ENCODE measurements around the gene DRC1.

DRC1 gene

GRCh38 chr2:26356111-26356510, 45.6 kb upstream of the DRC1 start:
- TF ChIP-seq SPI1 (IDR thresholded peaks at IDR 0.05; ENCODE audit: borderline replicate concordance, low read depth) (no peak), GABPA (IDR thresholded peaks at IDR 0.05; ENCODE audit: low read depth) (no peak), CTCF (IDR thresholded peaks at IDR 0.05; ENCODE audit: insufficient read depth, low read length) (no peak), POLR2AphosphoS5 (IDR thresholded peaks at IDR 0.05; ENCODE audit: low read depth) (no peak), REST (IDR thresholded peaks at IDR 0.05; ENCODE audit: insufficient replicate concordance, low read depth) (no peak)
- DNase-seq (ENCODE audit: low read depth in 1 of 2, low spot score in 1 of 2): no peak
- Histone ChIP-seq H3K27ac (replicated peaks) (no peak overlapping the region), H3K4me3 (replicated peaks; ENCODE audit: insufficient read depth, low read length) (no peak overlapping the region), H3K27me3 (ENCODE audit: insufficient read depth, poor library complexity, severe bottlenecking) (no peaks in the 10 kb centered on the region)

- TF ChIP-seq CTCF (IDR thresholded peaks at IDR 0.05; ENCODE audit: insufficient read depth, low read length): no peak
- no peak for TF ChIP-seq GABPA (IDR thresholded peaks at IDR 0.05; ENCODE audit: low read depth)
- TF ChIP-seq REST (IDR thresholded peaks at IDR 0.05; ENCODE audit: insufficient replicate concordance, low read depth): no peak
- TF ChIP-seq POLR2AphosphoS5 (IDR thresholded peaks at IDR 0.05; ENCODE audit: low read depth): no peak
- no peak for TF ChIP-seq SPI1 (IDR thresholded peaks at IDR 0.05; ENCODE audit: borderline replicate concordance, low read depth)
Observed at GRCh38 chr2:26356771-26357170, 44.9 kb upstream of the DRC1 start.

GRCh38 chr2:26359886-26360473, 41.7 kb upstream of the DRC1 start:
- Histone ChIP-seq H3K27me3 (ENCODE audit: insufficient read depth, poor library complexity, severe bottlenecking) (no peaks in the 10 kb centered on the region), H3K4me3 (replicated peaks; ENCODE audit: insufficient read depth, low read length) (no peak overlapping the region), H3K27ac (replicated peaks) (no peak overlapping the region)
- TF ChIP-seq SPI1 (IDR thresholded peaks at IDR 0.05; ENCODE audit: borderline replicate concordance, low read depth) (no peak), POLR2AphosphoS5 (IDR thresholded peaks at IDR 0.05; ENCODE audit: low read depth) (no peak), GABPA (IDR thresholded peaks at IDR 0.05; ENCODE audit: low read depth) (no peak), REST (IDR thresholded peaks at IDR 0.05; ENCODE audit: insufficient replicate concordance, low read depth) (no peak), CTCF (IDR thresholded peaks at IDR 0.05; ENCODE audit: insufficient read depth, low read length) (no peak)
- DNase-seq (ENCODE audit: low read depth in 1 of 2, low spot score in 1 of 2): no peak

More at GRCh38 chr2:26356771-26357170, 44.9 kb upstream of the DRC1 start:
- Histone ChIP-seq H3K27ac (replicated peaks) (no peak overlapping the region), H3K27me3 (ENCODE audit: insufficient read depth, poor library complexity, severe bottlenecking) (no peaks in the 10 kb centered on the region), H3K4me3 (replicated peaks; ENCODE audit: insufficient read depth, low read length) (no peak overlapping the region)
- DNase-seq (ENCODE audit: low read depth in 1 of 2, low spot score in 1 of 2): no peak

Measured in HL-60 (cell line).